Neural crest cell (in vitro differentiated cells): Measurements from ENCODE around the gene HDAC4. TPM values are rescaled to one million over a fixed set of nuclear protein-coding genes. Genes with fewer than 3 reads are reported as not detected.

Source experiments
- DNase-seq: peaks from one replicate; pipeline ENCODE4 v3.0.0; 2021; ENCODE audit warnings: low read depth, mixed read lengths, low spot score
- H3K27ac Mint-ChIP-seq: one replicate; pipeline ENCODE4 v1.8.0; 2021; ENCODE audit warnings: mild to moderate bottlenecking, mixed read lengths; ENCODE audit not compliant: unreplicated experiment
- H3K27me3 Mint-ChIP-seq: 2 replicates; pipeline ENCODE4 v1.8.0; 2021; ENCODE audit warnings: low read depth, mild to moderate bottlenecking, mixed read lengths
- H3K36me3 Mint-ChIP-seq: 2 replicates; pipeline ENCODE4 v1.8.0; 2021; ENCODE audit warnings: low read depth, mild to moderate bottlenecking, mixed read lengths
- H3K4me1 Mint-ChIP-seq: 2 replicates; pipeline ENCODE4 v1.8.0; 2021; ENCODE audit warnings: mixed read lengths
- H3K4me3 Mint-ChIP-seq: one replicate; pipeline ENCODE4 v1.8.0; 2021; ENCODE audit warnings: mild to moderate bottlenecking, mixed read lengths
- H3K9me3 Mint-ChIP-seq: 2 replicates; pipeline ENCODE4 v1.8.0; 2021; ENCODE audit warnings: mixed read lengths
- CTCF ChIP-seq: fragments of 200-600 bp; sonication (generic); conservative IDR thresholded peaks from 2 replicates; pipeline ENCODE4 v1.5.0; 2021; ENCODE audit warnings: antibody characterized with exemption, mild to moderate bottlenecking
- total RNA-seq: library from RNA; stranded (reverse); gene quantifications from 2 replicates; pipeline ENCODE4 v1.2.1, GENCODE V29; 2021

HDAC4 gene
- total RNA-seq, 1 donor from 2014 or later, result 52.1 TPM

DNA sequence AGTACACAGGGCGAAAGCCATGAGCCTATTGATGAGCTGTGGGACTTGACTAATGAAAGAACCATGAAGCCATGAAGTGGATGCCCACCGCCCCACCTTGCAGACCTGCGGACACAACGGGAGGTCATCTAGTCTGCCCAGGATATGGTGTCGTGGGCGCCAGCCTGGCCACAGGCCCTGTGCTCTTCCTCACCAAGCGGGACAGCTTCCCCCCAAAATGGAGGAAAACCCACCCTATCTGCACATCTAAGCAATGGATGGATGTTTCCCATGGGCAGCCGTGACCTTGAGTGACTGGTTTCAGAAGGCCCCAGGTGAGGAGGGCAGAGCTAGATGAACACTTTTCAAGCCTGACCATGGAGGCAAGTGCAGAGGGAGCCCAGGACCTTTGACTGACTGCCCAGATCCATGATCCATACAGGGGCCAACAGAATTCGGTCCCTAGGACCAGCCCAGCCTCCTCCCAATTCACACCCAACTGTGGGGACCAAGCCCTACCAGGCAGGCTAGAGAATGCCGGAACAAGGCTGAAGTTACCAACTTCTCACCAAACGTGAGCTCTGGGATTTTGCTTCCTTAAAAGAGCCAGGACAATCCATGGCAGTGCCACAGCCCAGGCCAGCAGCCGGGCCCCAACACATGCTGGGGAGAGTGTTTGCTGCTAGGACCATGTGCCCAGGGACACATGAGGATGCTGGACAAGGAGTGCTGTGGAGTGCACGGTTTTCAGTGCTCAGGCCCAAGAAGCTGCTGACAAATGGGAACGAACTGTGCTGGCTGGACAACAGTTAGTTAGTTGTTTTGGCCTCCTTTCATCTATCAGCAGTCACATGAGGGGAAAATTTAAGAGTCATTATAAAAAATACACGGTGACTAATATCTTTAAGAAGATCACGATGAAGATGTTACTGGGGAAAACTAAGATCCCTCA, 249.4 kb downstream of the HDAC4 start:
- H3K4me1 Mint-ChIP-seq, result peaks cover 15% of the 10 kb centered on the region
- H3K36me3 Mint-ChIP-seq, result peaks cover 18% of the 10 kb centered on the region
- no peak overlapping the region for H3K4me3 Mint-ChIP-seq
- TF ChIP-seq CTCF, result no peak
- DNase-seq, result no peak
- no peaks in the 10 kb centered on the region for H3K27me3 Mint-ChIP-seq
- H3K27ac Mint-ChIP-seq, result no peak overlapping the region
- H3K9me3 Mint-ChIP-seq, result no peaks in the 10 kb centered on the region

DNA sequence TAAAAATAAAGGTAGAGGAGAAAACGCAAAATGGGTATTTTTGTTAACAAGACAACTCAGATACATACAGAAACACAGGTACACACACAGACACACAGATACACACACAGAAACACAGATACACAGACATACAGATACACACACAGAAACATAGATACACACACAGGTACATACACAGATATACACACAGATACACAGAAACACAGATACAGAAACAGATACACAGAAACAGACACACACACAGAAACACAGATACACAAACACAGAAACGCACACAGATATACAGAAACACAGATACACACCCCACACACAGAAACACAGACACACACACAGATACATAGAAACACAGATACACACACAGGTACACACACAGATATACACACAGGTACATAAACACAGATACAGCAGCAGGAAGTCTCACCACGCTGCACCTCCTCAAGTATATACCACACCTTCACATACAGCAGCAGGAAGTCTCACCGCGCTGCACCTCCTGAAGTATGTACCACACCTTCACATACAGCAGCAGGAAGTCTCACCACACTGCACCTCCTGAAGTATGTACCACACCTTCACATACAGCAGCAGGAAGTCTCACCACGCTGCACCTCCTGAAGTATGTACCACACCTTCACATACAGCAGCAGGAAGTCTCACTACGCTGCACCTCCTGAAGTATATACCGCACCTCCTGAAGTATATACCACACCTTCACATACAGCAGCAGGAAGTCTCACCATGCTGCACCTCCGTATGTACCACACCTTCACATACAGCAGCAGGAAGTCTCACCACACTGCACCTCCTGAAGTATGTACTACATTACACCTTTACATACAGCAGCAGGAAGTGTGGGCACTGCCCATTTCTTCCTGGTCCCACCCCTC, 250.5 kb downstream of the HDAC4 start:
- H3K36me3 Mint-ChIP-seq, result peaks cover 17% of the 10 kb centered on the region
- DNase-seq, result no peak
- no peak for TF ChIP-seq CTCF
- H3K4me1 Mint-ChIP-seq, result peaks cover 4% of the 10 kb centered on the region
- H3K27me3 Mint-ChIP-seq, result no peaks in the 10 kb centered on the region
- H3K27ac Mint-ChIP-seq, result peak overlapping the region; percentile 3
- H3K4me3 Mint-ChIP-seq, result no peak overlapping the region
- no peaks in the 10 kb centered on the region for H3K9me3 Mint-ChIP-seq

DNA sequence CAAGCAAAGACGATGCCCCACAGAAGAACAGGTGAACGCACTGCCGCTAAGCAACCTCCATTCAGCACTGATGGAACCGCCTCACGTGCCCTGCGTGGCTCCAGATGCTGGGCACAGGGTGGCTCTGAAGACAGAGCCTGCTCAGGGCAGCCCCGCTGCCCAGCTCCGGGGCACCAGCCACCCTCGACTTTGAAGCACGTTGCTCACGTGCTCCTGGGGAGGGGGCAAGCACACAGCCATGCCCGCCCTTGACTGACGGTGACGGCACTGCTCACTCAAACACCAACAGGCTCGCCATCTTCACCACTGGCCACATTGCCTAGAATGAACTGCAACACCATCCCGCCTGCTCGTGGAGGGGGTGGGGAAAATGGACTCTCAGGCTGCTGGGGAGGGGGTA, 251.3 kb downstream of the HDAC4 start:
- DNase-seq, result no peak
- H3K36me3 Mint-ChIP-seq, result peaks cover 10% of the 10 kb centered on the region
- H3K27ac Mint-ChIP-seq, result peak overlapping the region; percentile 68

GRCh38 chr2:239148495-239149200, 252.2 kb downstream of the HDAC4 start:
- no peak for DNase-seq
- Mint-ChIP-seq H3K27ac (no peak overlapping the region), H3K4me1 (no peaks in the 10 kb centered on the region), H3K9me3 (no peaks in the 10 kb centered on the region), H3K27me3 (no peaks in the 10 kb centered on the region), H3K4me3 (no peak overlapping the region), H3K36me3 (peaks cover 9% of the 10 kb centered on the region)
- no peak for TF ChIP-seq CTCF

More for the DNA sequence above, 251.3 kb downstream of the HDAC4 start:
- Mint-ChIP-seq H3K4me1 (no peaks in the 10 kb centered on the region), H3K9me3 (no peaks in the 10 kb centered on the region), H3K27me3 (no peaks in the 10 kb centered on the region), H3K4me3 (no peak overlapping the region)
- TF ChIP-seq CTCF, result no peak

- Mint-ChIP-seq H3K9me3 (no peaks in the 10 kb centered on the region), H3K4me3 (no peak overlapping the region), H3K27me3 (no peaks in the 10 kb centered on the region), H3K36me3 (peaks cover 4% of the 10 kb centered on the region), H3K4me1 (no peaks in the 10 kb centered on the region), H3K27ac (no peak overlapping the region)
- no peak for DNase-seq
- TF ChIP-seq CTCF, result no peak
Measured at GRCh38 chr2:239147376-239147775, 253.4 kb downstream of the HDAC4 start.
